GM18951 (cell line): ENCODE results near the gene TBC1D21.

Experiments used
- POLR2A ChIP-seq: IDR thresholded peaks from 4 replicates; pipeline ENCODE4 v1.6.1; 2011; ENCODE audit warnings: mild to moderate bottlenecking; ENCODE audit not compliant: insufficient read length, insufficient read depth; ENCODE audit errors: extremely low read depth
- in situ Hi-C: fragments of 300-500 bp; cut with MboI; formaldehyde crosslinking; loops from one replicate; pipeline ENCODE4 v1.12.0; 2022; ENCODE audit warnings: low sequenced_read_pairs, mixed read lengths, inconsistent platforms; ENCODE audit not compliant: unreplicated experiment

Gene TBC1D21

DNA sequence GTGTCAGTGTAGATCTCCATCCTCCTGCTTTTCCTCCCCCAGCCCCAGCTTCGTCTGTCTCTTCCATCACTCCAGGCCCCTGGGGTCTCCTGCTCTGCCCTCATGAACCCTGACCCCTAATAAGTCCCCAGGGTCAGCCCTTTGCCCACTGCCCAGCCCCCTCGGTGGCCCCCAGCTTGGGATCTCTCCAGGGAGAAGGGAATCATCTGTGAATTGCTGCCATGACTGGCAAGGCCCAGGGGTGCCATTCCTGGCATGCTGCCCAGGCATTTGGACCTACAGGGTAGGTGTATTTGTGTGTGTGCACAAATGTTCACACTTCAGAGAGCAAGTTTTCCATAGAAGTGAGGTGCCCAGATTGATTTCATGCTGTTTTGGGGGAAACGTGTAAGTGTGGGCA lies 5.9 kb upstream of the TBC1D21 start:
- no peak for TF ChIP-seq POLR2A
- in situ Hi-C loops = no loop called here

- in situ Hi-C loops = no loop called here
- TF ChIP-seq POLR2A = no peak
These were observed 5.4 kb upstream of the TBC1D21 start for GRCh38 chr15:73867956-73868355.

DNA sequence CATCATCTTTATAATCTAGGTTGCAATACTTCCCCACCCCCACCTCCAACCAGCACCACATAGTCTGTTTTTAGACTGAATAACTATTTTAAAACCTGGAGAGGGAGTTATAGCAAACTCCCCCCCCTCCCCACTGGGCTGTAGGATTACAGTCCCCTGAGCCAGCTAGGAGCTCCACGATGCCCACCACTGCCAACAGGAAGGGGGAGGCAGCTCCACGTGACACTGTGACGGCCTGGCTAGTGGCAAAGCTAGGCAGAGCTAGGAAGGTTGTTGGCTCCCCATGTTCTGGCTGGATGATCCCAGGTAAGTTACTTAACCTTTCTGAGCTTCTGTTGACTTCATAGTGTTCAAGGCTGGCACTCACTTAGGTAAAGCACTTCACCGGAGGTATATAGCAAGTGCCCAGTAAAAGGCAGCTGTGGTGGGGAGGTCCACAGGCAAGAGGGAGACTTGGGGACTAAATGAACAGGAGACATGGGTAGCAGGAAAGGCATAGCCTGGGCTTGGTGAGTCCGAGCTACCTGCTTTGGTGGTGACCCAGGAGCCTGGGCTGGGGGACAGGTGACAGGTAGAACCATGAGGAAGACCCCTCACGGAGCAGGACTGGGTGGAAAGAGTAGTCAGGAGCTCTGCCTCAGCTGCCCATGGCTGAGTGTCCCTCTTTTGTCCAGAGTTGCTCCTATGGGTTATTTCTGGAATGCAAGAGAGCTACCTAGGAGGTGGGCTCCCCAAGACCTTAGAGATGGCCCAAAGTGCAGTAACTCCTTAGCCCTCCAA lies 4.0 kb upstream of the TBC1D21 start:
- in situ Hi-C loops = no loop called here
- TF ChIP-seq POLR2A = no peak

DNA sequence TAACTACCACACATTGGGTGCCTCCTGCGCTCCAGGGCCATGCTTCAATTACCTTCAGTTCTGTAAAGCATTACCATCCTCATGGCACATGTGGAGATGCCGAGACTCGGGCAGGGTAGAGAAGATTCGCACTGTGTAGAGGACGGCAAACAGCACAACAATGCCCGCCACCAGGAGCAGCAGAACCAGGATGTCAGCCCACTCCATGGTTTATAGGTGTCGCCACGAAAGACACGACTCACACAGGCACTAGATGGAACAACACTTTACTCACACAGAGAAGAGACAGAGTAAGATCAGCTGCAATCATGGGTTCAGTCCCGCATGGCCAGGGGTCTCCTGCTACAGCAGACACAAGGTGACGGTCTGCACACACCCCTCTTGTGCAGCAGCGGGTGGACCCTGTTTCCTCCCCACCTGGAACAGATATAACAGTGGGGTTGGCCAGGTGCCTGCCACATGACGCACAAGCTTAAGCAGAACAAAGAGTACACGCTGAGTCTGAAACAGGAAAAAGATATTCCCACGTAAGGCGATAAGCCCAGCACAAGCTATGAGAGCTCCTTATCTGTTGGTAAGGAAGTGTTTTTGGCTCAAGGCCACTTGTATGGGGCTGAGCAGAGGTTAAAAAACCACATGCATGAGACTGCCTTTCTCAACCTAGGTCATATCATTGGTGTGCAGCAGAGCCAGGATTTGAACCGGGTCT lies 2.5 kb upstream of the TBC1D21 start:
- in situ Hi-C loops = no loop called here

GRCh38 chr15:73872346-73872745 lies 1.0 kb upstream of the TBC1D21 start:
- in situ Hi-C loops = no loop called here
- TF ChIP-seq POLR2A = no peak

More for the DNA sequence above, 2.5 kb upstream of the TBC1D21 start:
- TF ChIP-seq POLR2A = no peak

DNA sequence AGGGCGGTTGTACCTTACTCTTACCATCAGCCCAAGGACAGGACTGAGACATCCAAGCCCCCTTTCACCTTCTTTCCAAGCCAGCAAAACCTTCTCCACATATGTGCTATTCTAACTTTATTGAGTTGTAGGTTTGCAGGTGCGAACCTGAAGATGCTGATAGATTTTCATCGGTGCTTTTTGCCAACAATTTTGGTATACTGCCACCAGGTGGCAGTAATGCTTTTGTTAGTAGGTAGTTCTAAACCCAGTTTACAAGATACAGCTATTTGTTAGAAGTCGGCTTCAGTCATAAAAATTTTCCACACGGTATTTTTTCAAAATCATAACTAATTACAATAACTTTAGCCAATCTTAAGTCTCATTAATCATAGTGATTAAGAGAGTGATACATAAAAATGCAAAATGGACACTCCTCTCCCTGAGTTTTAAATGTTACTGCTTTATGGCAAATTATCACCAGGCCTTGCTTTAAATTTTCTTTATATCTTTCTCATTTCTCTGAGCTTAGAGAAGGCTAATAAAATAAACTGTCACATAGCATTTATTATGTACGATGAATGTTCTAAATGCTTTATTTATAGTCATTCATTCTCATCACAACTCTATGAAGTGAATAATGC lies 636 bp downstream of the TBC1D21 start:
- in situ Hi-C loops = no loop called here
- TF ChIP-seq POLR2A = no peak

- TF ChIP-seq POLR2A = no peak
- in situ Hi-C loops = no loop called here
These were observed 6.1 kb downstream of the TBC1D21 start for GRCh38 chr15:73879426-73879825.

- TF ChIP-seq POLR2A = no peak
- in situ Hi-C loops = no loop called here
These were observed 8.4 kb downstream of the TBC1D21 start for GRCh38 chr15:73881579-73882320.

- in situ Hi-C loops = no loop called here
- TF ChIP-seq POLR2A = no peak
These were observed 9.5 kb downstream of the TBC1D21 start for GRCh38 chr15:73882761-73883419.

- no peak for TF ChIP-seq POLR2A
- in situ Hi-C loops = no loop called here
These were observed 10.8 kb downstream of the TBC1D21 start for GRCh38 chr15:73884159-73884558.

DNA sequence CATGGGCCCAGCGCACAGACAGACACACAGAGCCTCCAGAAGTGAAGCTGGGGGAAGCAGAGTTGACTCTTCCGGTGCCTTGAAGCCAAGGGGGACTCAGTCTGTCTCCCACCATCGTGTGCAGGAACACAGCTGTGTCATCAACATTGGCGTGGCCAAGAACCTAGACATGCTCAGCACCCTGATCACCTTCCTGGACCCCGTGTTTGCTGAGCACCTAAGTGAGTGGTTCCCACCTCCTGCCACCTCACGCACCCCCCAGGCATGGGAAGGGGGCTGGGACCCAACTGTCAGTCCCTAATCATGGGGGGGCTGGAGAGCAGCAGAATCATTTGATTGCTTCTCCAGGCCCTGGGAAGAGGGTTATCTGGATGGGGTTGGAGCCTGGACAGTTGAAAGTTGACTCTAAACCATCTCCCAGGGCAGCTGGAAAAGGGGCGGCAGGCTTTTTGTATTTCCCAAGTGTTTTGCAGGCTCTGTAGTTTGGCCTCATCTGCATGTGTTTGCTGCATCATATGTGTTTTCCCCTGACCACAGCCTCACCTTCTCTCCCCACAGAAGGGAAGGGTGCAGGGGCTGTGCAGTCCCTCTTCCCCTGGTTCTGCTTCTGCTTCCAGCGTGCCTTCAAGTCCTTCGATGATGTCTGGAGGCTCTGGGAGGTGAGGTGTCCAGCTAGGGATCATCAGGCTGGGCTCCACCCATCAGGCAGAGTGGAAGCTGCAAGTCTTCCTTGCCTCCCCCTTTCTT lies 12.8 kb downstream of the TBC1D21 start:
- in situ Hi-C loops = no loop called here
- TF ChIP-seq POLR2A = no peak

- in situ Hi-C loops = no loop called here
- TF ChIP-seq POLR2A = no peak
These were observed 13.5 kb downstream of the TBC1D21 start for GRCh38 chr15:73886717-73887345.

DNA sequence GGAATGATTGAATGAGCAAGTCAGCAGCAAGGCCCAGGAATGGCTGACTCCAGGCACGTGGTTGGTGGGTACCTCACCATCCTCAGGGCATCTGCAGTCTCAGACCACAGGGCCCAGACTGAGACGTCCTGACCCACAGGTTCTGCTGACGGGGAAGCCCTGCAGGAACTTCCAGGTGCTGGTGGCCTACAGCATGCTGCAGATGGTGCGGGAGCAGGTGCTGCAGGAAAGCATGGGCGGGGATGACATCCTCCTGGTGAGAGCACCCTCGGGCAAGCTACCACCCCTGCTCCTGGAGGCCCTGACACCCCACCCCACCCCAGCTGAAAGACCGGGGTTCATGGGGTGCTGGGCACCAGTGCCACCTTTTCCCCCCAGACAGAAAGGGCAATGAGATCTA lies 14.1 kb downstream of the TBC1D21 start:
- no peak for TF ChIP-seq POLR2A
- in situ Hi-C loops = no loop called here
